ENCODE measurements around the gene DTD2. TPM values are rescaled to one million over a fixed set of nuclear protein-coding genes. Genes with fewer than 3 reads are reported as not detected.

The DTD2 gene
- total RNA-seq, 1 donor from 2014 or later = 10.3 TPM

DNA sequence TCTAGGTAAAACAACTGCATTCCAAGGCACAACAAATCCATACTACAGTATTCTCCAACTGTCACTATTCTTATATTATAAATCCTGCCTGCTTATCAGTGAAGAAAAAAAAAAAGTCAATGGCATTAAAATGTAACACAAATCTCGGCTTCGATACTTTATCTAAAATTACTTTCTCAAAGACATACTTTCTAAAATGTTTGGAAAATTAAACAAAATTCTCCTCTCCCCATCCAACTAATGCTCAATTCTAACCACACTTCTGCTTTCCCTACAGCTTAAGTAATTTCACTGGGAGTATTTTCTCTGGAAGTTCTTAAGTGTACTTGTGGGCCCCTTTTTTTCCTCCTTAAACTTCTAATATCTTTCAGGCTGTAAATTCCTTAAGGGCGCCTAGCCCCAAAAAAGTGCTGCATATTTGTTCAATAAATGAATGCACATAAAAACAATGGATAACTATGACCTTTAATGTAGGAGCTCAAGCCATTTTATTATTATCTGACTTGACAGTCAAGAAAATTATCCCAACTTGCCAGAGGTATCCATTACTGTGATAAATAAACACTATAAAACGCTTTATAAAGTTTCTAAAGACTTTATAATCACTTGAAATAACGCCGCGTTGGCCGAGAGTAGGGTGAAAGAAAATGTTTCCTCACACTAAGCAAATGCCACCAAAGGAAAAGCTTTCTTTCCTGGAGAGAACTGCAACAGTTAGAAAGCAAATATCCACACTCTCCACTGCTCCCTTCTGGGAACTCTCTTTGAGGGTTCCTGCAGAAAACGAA is 37.9 kb downstream of the DTD2 start:
- no peak overlapping the region for H3K27ac Mint-ChIP-seq (ENCODE audit: unreplicated experiment)
- H3K4me3 Mint-ChIP-seq (ENCODE audit: unreplicated experiment) = peak overlapping the region; percentile 91
- DNase-seq = no peak
- TF ChIP-seq, protein P1, sequence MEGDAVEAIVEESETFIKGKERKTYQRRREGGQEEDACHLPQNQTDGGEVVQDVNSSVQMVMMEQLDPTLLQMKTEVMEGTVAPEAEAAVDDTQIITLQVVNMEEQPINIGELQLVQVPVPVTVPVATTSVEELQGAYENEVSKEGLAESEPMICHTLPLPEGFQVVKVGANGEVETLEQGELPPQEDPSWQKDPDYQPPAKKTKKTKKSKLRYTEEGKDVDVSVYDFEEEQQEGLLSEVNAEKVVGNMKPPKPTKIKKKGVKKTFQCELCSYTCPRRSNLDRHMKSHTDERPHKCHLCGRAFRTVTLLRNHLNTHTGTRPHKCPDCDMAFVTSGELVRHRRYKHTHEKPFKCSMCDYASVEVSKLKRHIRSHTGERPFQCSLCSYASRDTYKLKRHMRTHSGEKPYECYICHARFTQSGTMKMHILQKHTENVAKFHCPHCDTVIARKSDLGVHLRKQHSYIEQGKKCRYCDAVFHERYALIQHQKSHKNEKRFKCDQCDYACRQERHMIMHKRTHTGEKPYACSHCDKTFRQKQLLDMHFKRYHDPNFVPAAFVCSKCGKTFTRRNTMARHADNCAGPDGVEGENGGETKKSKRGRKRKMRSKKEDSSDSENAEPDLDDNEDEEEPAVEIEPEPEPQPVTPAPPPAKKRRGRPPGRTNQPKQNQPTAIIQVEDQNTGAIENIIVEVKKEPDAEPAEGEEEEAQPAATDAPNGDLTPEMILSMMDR (IDR thresholded peaks at IDR 0.05; ENCODE audit: partially characterized antibody, unreplicated experiment) = no peak
- no peaks in the 10 kb centered on the region for H3K36me3 Mint-ChIP-seq (ENCODE audit: unreplicated experiment)
- peaks cover 7% of the 10 kb centered on the region for H3K4me1 Mint-ChIP-seq (ENCODE audit: low read depth, unreplicated experiment)
- no peaks in the 10 kb centered on the region for H3K27me3 Mint-ChIP-seq (ENCODE audit: unreplicated experiment)
- no peaks in the 10 kb centered on the region for H3K9me3 Mint-ChIP-seq (ENCODE audit: unreplicated experiment)

DNA sequence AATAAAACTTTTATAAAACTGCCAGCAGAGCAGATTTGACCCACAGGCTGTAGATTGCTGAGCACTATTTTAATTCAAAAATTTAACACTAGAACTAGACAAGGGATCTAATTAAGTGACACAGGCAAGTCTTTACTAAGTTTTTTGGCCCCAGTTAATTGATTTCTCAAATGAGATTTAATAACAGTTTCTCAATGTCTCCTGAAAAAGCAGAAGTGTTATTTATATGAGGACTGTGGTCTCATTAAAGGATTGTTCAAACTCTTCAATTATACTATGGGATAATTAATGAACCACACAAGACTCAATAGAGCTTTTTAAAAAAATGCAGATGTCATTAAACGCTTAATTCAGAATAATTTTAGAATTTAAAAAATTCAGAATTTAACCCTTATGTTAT is 38.9 kb downstream of the DTD2 start:
- H3K27ac Mint-ChIP-seq (ENCODE audit: unreplicated experiment) = no peak overlapping the region
- no peak overlapping the region for H3K4me3 Mint-ChIP-seq (ENCODE audit: unreplicated experiment)
- TF ChIP-seq, protein P1 (IDR thresholded peaks at IDR 0.05; ENCODE audit: partially characterized antibody, unreplicated experiment) = no peak
- H3K9me3 Mint-ChIP-seq (ENCODE audit: unreplicated experiment) = no peaks in the 10 kb centered on the region
- peaks cover 7% of the 10 kb centered on the region for H3K4me1 Mint-ChIP-seq (ENCODE audit: low read depth, unreplicated experiment)
- H3K36me3 Mint-ChIP-seq (ENCODE audit: unreplicated experiment) = no peaks in the 10 kb centered on the region
- DNase-seq = no peak
- H3K27me3 Mint-ChIP-seq (ENCODE audit: unreplicated experiment) = no peaks in the 10 kb centered on the region

DNA sequence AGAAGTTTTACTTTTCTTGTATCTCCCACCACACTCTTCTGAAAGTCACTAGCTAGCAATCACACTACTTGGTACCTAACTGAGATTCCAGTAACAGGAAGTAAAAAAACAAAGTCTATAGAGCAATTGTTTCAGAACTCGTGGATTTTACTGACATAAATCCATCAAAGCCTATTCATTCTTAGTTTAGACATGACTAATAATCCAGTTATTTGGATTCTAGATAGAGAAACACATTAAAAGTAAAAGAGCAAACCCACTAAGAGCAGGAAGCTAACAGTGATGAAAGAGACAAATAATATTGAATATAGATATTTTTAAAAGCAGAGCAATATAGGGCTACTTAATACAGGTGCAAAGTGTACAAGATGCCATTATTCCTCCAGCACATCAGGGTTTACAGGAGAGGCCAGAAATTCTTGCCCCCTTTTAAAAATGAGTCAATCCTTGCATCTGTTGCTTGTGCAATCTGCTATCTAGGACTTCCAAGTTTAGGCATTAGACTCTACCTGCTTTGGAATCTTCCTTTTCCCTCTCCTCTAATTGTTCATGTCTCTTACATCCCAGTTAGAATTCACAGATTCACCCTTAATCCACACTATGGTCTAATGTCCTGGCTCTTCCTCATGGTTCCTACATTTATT is 43.0 kb downstream of the DTD2 start:
- no peaks in the 10 kb centered on the region for H3K27me3 Mint-ChIP-seq (ENCODE audit: unreplicated experiment)

DNA sequence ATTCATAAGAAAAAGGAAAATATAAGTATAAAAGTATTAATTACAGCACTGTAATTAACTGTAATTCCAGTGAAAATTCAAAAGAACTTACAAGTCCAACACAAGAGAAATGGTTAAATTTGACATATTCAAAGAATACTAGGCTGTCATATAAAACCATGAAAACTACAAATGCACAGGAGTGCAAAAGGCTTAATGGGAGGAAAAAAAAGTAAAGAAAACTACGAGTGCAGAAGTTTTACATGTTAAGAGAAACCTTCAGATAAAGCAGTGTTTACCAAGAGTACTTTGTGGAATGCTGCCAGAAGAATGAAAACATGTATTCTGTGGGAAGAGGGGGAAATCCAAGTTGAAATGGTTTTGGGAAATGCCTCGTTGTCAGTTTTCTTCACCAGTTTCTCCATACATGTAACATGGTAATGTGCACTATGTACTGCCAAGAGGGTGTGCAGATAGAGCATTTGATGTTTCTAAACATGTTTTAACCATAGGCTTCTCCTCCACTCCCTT is 46.0 kb downstream of the DTD2 start:
- Mint-ChIP-seq H3K27ac (ENCODE audit: unreplicated experiment) (no peak overlapping the region), H3K9me3 (ENCODE audit: unreplicated experiment) (no peaks in the 10 kb centered on the region)
- no peak for DNase-seq

More for the DNA sequence above, 43.0 kb downstream of the DTD2 start:
- TF ChIP-seq, protein P1 (IDR thresholded peaks at IDR 0.05; ENCODE audit: partially characterized antibody, unreplicated experiment) = no peak
- no peak for DNase-seq
- peaks cover 5% of the 10 kb centered on the region for H3K4me1 Mint-ChIP-seq (ENCODE audit: low read depth, unreplicated experiment)
- H3K4me3 Mint-ChIP-seq (ENCODE audit: unreplicated experiment) = no peak overlapping the region
- H3K9me3 Mint-ChIP-seq (ENCODE audit: unreplicated experiment) = no peaks in the 10 kb centered on the region
- H3K27ac Mint-ChIP-seq (ENCODE audit: unreplicated experiment) = no peak overlapping the region
- no peaks in the 10 kb centered on the region for H3K36me3 Mint-ChIP-seq (ENCODE audit: unreplicated experiment)

More for the DNA sequence above, 46.0 kb downstream of the DTD2 start:
- Mint-ChIP-seq H3K36me3 (ENCODE audit: unreplicated experiment) (no peaks in the 10 kb centered on the region), H3K27me3 (ENCODE audit: unreplicated experiment) (no peaks in the 10 kb centered on the region), H3K4me3 (ENCODE audit: unreplicated experiment) (no peak overlapping the region), H3K4me1 (ENCODE audit: low read depth, unreplicated experiment) (peaks cover 2% of the 10 kb centered on the region)
- TF ChIP-seq, protein P1 (IDR thresholded peaks at IDR 0.05; ENCODE audit: partially characterized antibody, unreplicated experiment) = no peak
